HepG2 (cell line): ENCODE results near the gene ADGRG1. TPM values are rescaled to one million over a fixed set of nuclear protein-coding genes. Genes with fewer than 3 reads are reported as not detected.

Source experiments
- ATAC-seq: fragments of 200-7000 bp; cut with Tn5 transposase; 3 replicates; pipeline ENCODE4 v1.9.1; 2020; ENCODE audit warnings: mild to moderate bottlenecking, moderate library complexity
- BruUV-seq: library from RNA; stranded (reverse); fragments of 400-500 nt; replicated peaks from 2 replicates; lab custom pipeline; 2021; lab: Mats Ljungman, UMichigan
- CTCF ChIA-PET: fragments of 300-600 bp; formaldehyde crosslinking; extraction: SDS; loops from one replicate; lab custom pipeline; 2021; ENCODE audit warnings: low total read pairs, inconsistent platforms, low intra/inter-chr PET ratio; lab: Yijun Ruan, JAX
- POLR2A ChIA-PET: fragments of 350-600 bp; sonication (Branson Sonifier 250); formaldehyde crosslinking; loops from one replicate; lab custom pipeline; 2020; ENCODE audit warnings: antibody characterized with exemption, inconsistent platforms; lab: Yijun Ruan, JAX
- DNase-seq: peaks from one replicate; pipeline ENCODE4 v3.0.0-alpha.2; 2015; ENCODE audit warnings: low spot score
- FAIRE-seq: peaks from 3 replicates; lab custom pipeline; 2011; peaks lifted over from hg19 to GRCh38; lab: Jason Lieb, UNC
- H2AFZ ChIP-seq: one replicate; pipeline ENCODE4 v1.6.1; 2011; ENCODE audit warnings: low read length, inconsistent platforms
- H3K27ac ChIP-seq: fragments of 300-600 bp; 3 replicates; pipeline ENCODE4 v1.8.0; 2011; ENCODE audit warnings: mixed run types, mild to moderate bottlenecking, mixed read lengths, low read length, inconsistent platforms; ENCODE audit not compliant: insufficient read depth; ENCODE audit errors: extremely low read length
- H3K27me3 ChIP-seq, 2 experiments: fragments of 200-600 bp in 1 of 2; 2 replicates in 1 of 2; 3 replicates in 1 of 2; pipeline versions ENCODE4 v1.6.0 to v1.8.0; 2011; ENCODE audit warnings: low read length in 2 of 2, mild to moderate bottlenecking in 2 of 2, moderate library complexity in 2 of 2, inconsistent platforms in 1 of 2; ENCODE audit not compliant: insufficient read depth in 2 of 2, control insufficient read depth in 1 of 2
- H3K36me3 ChIP-seq, 2 experiments: fragments of 200-600 bp in 1 of 2; replicated peaks in 1 of 2; 2 replicates in 1 of 2; 3 replicates in 1 of 2; pipeline versions ENCODE4 v1.5.1 to v1.8.0; 2011; ENCODE audit warnings: low read length in 2 of 2, inconsistent platforms in 1 of 2; ENCODE audit not compliant: insufficient read depth in 2 of 2, control insufficient read depth in 1 of 2
- H3K4me1 ChIP-seq: 2 replicates; pipeline ENCODE4 v1.5.1; 2012; ENCODE audit warnings: low read length, inconsistent platforms; ENCODE audit not compliant: insufficient read depth
- H3K4me2 ChIP-seq: 2 replicates; pipeline ENCODE4 v1.6.0; 2011; ENCODE audit warnings: low read depth, low read length, inconsistent platforms
- H3K4me3 ChIP-seq, 3 experiments: fragments of 200-600 bp in 1 of 3; sonication (generic), shearing (Covaris generic) in 1 of 3; replicated peaks in 1 of 3; 2 replicates each; pipeline ENCODE4 v1.5.1; 2011 to 2016; ENCODE audit warnings: low read length in 3 of 3, inconsistent platforms in 2 of 3, low read depth in 2 of 3, mild to moderate bottlenecking in 2 of 3, control low read depth in 1 of 3, mixed read lengths in 1 of 3; ENCODE audit not compliant: insufficient read depth in 1 of 3
- H3K79me2 ChIP-seq: one replicate; pipeline ENCODE4 v1.6.1; 2011; ENCODE audit warnings: low read length, inconsistent platforms; ENCODE audit not compliant: insufficient read depth
- H3K9ac ChIP-seq: 2 replicates; pipeline ENCODE4 v1.6.0; 2011; ENCODE audit warnings: mild to moderate bottlenecking, low read depth, low read length, inconsistent platforms; ENCODE audit not compliant: insufficient read depth
- H3K9me3 ChIP-seq: 2 replicates; pipeline ENCODE4 v1.5.1; 2012; ENCODE audit warnings: mild to moderate bottlenecking, low read length
- H4K20me1 ChIP-seq: 2 replicates; pipeline ENCODE4 v1.6.0; 2011; ENCODE audit warnings: inconsistent platforms, mild to moderate bottlenecking, low read length, moderate library complexity; ENCODE audit not compliant: insufficient read depth
- CEBPB ChIP-seq: IDR thresholded peaks from 2 replicates; pipeline ENCODE4 v1.6.1; 2011; ENCODE audit warnings: low read depth, low read length, improper control_type of control experiment, borderline replicate concordance
- CEBPG ChIP-seq: IDR thresholded peaks from 2 replicates; pipeline ENCODE4 v1.6.1; 2016
- FOXP1 ChIP-seq, 2 experiments: fragments of 450-650 bp in 1 of 2; IDR thresholded peaks; 2 replicates each; pipeline ENCODE4 v1.6.1; 2017 to 2018; ENCODE audit warnings: antibody characterized with exemption in 1 of 2
- HNRNPK ChIP-seq: fragments of 200-400 bp; formaldehyde crosslinking; IDR thresholded peaks from 2 replicates; pipeline ENCODE4 v1.6.1; 2018; ENCODE audit warnings: low read length, low read depth, moderate library complexity, mild to moderate bottlenecking; ENCODE audit not compliant: poor library complexity, severe bottlenecking
- PCBP1 ChIP-seq: fragments of 200-400 bp; formaldehyde crosslinking; IDR thresholded peaks from 2 replicates; pipeline ENCODE4 v1.6.1; 2017; ENCODE audit warnings: mild to moderate bottlenecking, low read depth, low read length, borderline replicate concordance
- PCBP2 ChIP-seq: fragments of 200-400 bp; formaldehyde crosslinking; optimal IDR thresholded peaks from 2 replicates; pipeline ENCODE3; 2018; ENCODE audit warnings: low read length, low read depth; ENCODE audit not compliant: poor library complexity, severe bottlenecking
- SMC3 ChIP-seq: IDR thresholded peaks from 2 replicates; pipeline ENCODE4 v1.6.1; 2011; ENCODE audit warnings: low read length, improper control_type of control experiment
- STAG1 ChIP-seq: sonication (generic); formaldehyde crosslinking; IDR thresholded peaks from 2 replicates; pipeline ENCODE4 v1.4.0; 2020; ENCODE audit warnings: missing genetic modification reagents
- WGBS: methylation state at CpG from one replicate; pipeline ENCODE4 v1.1.6; 2017; ENCODE audit warnings: low lambda C conversion rate; 5-methylcytosine and 5-hydroxymethylcytosine counted together
- in situ Hi-C: cut with HindIII; loops from 2 replicates; pipeline ENCODE4 v1.10.0; 2017; ENCODE audit warnings: low pct_unique_long_range_greater_than_20kb; ENCODE audit not compliant: extremely low pct_ligation_motif_present
- intact Hi-C: fragments of 100-400 bp; cut with micrococcal nuclease; formaldehyde crosslinking; loops from one replicate; pipeline ENCODE4 v1.10.0; 2022; ENCODE audit not compliant: unreplicated experiment
- polyA plus RNA-seq, 8 experiments: library from polyadenylated mRNA; depleted of rRNA in 3 of 8; stranded (reverse) in 7 of 8; unstranded in 1 of 8; fragments of >200 nt; fragmentation: Illumina TruSeq in 4 of 8; extraction: Trizol in 4 of 8; gene quantifications; 2 replicates each; pipeline versions ENCODE4 v1.2.1 to v1.2.3, GENCODE V29; 2011 to 2016; ENCODE audit warnings: low read depth in 4 of 8, missing spikeins in 1 of 8, mixed read lengths in 1 of 8; ENCODE audit not compliant: insufficient read depth in 1 of 8
- total RNA-seq, 5 experiments: library from RNA; depleted of rRNA; stranded (reverse); fragments of >200 nt; fragmentation: Illumina TruSeq; extraction: Trizol; gene quantifications; 2 replicates each; pipeline ENCODE4 v1.2.3, GENCODE V29; 2016; ENCODE audit warnings: low read depth in 1 of 5
- TF ChIP-seq, protein P1 (sequence below): sonication (generic); formaldehyde crosslinking; IDR thresholded peaks from 2 replicates; pipeline ENCODE4 v1.4.0; 2020; ENCODE audit warnings: missing genetic modification reagents

The ADGRG1 gene
- total and polyA plus RNA-seq, 2 of the 13 experiments (the other 11 are each of a cell fraction or from before 2014, with no cell fraction given): 2.7 to 5.9 TPM

DNA sequence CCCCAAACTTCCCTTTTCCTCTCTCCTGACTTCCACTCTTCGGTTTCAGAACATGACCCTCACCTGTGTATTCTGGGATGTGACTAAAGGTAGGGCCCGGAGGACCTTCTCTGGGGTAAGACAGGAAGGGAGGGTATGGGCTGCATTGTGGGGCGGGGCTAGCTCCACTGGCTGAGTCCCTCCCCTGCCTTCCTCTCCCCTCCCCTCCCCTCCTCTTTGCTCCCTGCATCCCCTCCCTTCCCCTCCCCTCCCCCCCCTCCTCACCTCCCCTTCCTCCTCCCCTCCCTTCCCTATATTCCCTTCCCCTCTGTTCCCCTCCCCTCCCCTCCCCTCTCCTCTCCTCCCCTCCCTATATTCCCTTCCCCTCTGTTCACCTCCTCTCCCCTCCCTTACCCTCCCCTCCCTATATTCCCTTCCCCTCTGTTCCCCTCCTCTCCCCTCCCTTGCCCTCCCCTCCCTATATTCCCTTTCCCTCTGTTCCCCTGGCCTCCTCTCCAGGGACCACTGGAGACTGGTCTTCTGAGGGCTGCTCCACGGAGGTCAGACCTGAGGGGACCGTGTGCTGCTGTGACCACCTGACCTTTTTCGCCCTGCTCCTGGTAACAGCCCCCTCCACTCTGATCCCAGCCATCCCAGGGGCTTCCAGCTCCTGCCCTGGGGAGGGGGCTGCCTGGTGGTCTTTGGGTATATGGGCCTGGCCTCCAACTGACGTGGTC lies 51.5 kb downstream of the ADGRG1 start:
- FAIRE-seq: no peak
- H3K79me2 ChIP-seq: no peaks in the 10 kb centered on the region
- no peak overlapping the region for H2AFZ ChIP-seq
- H3K36me3 ChIP-seq: no peaks in the 10 kb centered on the region
- no peak overlapping the region for H3K4me3 ChIP-seq
- WGBS: 73% methylated on average over 7 of the region's 7 CpGs
- no peak for ATAC-seq
- intact Hi-C loops (no loop called here), in situ Hi-C loops (no loop called here)
- H3K27me3 ChIP-seq: no peaks in the 10 kb centered on the region
- H3K9me3 ChIP-seq: no peaks in the 10 kb centered on the region
- no peak overlapping the region for H3K27ac ChIP-seq
- CTCF ChIA-PET: interaction anchor here (0.8 to 1.6 kb wide), 2 partner anchors 14 to 31 kb away, joined by 3 to 4 read pairs; no protein-coding TSS in a partner anchor
- POLR2A ChIA-PET: interaction anchor here (1.2 kb wide), 1 partner anchor 55 kb away, joined by 6 read pairs; the partner anchor contains the start of gene KATNB1
- no peak overlapping the region for H3K9ac ChIP-seq
- H3K4me2 ChIP-seq: no peak overlapping the region
- no peak for DNase-seq
- H3K4me1 ChIP-seq: peaks cover 51% of the 10 kb centered on the region
- TF ChIP-seq PCBP1: 0 out of 2 replicates have a peak, but pooled peaks have one; percentile 43
- peak; percentile 53 for TF ChIP-seq HNRNPK
- TF ChIP-seq FOXP1 (IDR thresholded peaks at IDR 0.05): no peak
- no peak for TF ChIP-seq FOXP1 (CRISPR knock-in tag; IDR thresholded peaks at IDR 0.05)
- peak; percentile 71 for TF ChIP-seq PCBP2
- no TSS peak for BruUV-seq
- no peaks in the 10 kb centered on the region for H4K20me1 ChIP-seq

DNA sequence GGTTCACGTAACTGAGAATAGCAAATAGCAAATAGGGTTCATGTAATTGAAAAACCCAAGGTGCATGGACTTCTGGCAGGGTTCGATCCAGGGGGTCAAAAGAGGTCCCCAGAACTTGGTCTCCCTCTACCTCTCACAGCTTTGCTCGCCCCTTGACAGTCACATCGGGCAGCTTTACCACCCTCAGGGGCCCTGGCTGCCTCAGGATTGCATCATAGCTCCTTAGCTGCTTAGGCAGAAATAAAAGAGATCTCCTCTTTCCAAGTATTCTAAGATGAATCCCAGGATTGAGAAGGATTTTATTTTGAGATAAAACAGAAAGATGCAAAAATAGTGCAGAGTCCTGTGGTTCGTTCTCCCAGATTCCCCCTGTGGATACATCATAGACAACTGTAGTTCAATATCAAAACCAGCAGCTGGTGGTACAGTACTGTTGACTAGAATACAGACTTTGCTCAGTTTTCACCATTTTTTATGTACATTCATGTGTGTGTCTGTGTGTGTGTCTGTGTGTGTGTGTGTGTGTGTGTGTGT lies 52.5 kb downstream of the ADGRG1 start:
- TF ChIP-seq, protein P1, sequence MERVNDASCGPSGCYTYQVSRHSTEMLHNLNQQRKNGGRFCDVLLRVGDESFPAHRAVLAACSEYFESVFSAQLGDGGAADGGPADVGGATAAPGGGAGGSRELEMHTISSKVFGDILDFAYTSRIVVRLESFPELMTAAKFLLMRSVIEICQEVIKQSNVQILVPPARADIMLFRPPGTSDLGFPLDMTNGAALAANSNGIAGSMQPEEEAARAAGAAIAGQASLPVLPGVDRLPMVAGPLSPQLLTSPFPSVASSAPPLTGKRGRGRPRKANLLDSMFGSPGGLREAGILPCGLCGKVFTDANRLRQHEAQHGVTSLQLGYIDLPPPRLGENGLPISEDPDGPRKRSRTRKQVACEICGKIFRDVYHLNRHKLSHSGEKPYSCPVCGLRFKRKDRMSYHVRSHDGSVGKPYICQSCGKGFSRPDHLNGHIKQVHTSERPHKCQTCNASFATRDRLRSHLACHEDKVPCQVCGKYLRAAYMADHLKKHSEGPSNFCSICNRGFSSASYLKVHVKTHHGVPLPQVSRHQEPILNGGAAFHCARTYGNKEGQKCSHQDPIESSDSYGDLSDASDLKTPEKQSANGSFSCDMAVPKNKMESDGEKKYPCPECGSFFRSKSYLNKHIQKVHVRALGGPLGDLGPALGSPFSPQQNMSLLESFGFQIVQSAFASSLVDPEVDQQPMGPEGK (CRISPR knock-in tag): no peak
- TF ChIP-seq SMC3 (peak; percentile 8; the same call in 1 of the 2 replicates), STAG1 (peak; percentile 33; the same call in 1 of the 2 replicates), CEBPG (CRISPR knock-in tag) (peak; percentile 48), CEBPB (peak; percentile 84)
- no peak for ATAC-seq

More for the DNA sequence above, 52.5 kb downstream of the ADGRG1 start:
- no peaks in the 10 kb centered on the region for H3K79me2 ChIP-seq
- peak; percentile 42 for FAIRE-seq
- DNase-seq: no peak
- H3K9ac ChIP-seq: no peak overlapping the region
- no peak overlapping the region for H3K4me2 ChIP-seq
- peaks cover 44% of the 10 kb centered on the region for H3K4me1 ChIP-seq
- H3K4me3 ChIP-seq: no peak overlapping the region
- ChIA-PET POLR2A (interaction anchor here (0.6 to 1.2 kb wide), 3 partner anchors 10 to 54 kb away, joined by 3 to 6 read pairs (median 3); partner anchors contain the start of gene KATNB1), CTCF (interaction anchor here (0.8 to 1.6 kb wide), 2 partner anchors 13 to 32 kb away, joined by 3 to 4 read pairs; no protein-coding TSS in a partner anchor)
- H3K27me3 ChIP-seq: no peaks in the 10 kb centered on the region
- H3K9me3 ChIP-seq: no peaks in the 10 kb centered on the region
- intact Hi-C loops: no loop called here
- BruUV-seq: no TSS peak
- H2AFZ ChIP-seq: no peak overlapping the region
- H3K36me3 ChIP-seq: no peaks in the 10 kb centered on the region
- no peaks in the 10 kb centered on the region for H4K20me1 ChIP-seq
- H3K27ac ChIP-seq: no peak overlapping the region
- in situ Hi-C loops: no loop called here
- WGBS: 67% methylated on average over 5 of the region's 5 CpGs
